Measurements from ENCODE around the gene RGS7BP.

Gene RGS7BP

DNA sequence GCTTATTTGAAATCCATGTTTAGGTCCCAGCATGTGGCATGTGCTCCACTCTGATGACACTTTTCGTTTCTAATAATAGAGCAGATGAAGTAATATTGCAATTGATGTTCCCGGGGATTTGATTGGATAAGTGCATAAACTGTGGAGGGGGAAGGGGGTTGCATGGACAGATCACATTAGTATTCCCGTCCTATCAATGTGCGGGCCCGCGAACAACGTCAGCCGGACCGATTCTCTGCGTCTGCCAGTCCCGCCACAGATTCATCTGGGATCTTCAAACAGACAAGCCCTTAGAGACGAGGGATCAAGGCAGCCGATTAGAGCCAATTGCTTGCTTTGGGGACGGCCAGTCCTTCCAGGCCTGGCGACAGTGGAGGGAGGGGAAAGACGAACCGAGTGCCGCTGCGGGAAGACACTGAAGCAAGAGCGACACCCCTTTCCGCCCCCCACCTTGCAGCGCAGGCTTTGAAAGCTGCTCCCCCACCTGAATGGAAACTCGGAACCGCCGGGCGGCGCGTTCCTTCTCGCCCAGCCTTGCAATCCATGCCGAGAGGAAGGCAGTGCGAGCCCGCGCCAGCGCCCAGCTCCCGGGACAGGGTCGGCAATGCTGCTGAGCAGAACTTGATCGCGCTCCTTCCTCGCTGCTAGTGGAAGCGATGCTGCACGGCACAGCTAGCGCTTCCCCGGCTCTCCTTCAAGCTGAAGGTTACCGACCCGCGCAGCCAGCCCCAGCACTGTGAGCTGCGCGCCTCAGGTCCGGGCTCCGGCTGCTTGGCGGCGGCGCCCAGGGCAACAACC is at the start of gene RGS7BP:
Gene RGS7BP, plus strand, starts transcription at position 247 of the 798 bp plus-strand sequence. CDS start 610 bp downstream, outside the sequence.
- peak; percentile 17 for DNase-seq (ENCODE audit: low read depth, low spot score)

DNA sequence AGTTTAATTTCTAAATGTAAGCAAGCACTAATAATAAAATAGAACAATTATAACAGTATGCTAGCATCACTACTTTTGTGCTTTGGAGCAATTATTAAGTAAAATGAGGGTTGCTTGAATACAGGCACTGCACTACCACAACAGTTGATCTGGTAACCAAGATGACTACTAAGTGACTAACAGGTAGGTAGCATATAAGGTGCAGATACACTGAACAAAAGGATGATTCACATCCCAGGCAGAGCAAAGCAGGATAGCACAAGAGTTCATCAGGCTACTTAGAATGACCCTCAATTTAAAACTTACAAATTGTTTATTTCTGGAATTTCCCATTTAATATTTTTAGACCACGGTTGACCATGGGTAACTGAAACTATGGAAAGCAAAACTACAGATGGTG is 48.0 kb upstream of the RGS7BP start:
- no peak for DNase-seq (ENCODE audit: low read depth, low spot score)

DNA sequence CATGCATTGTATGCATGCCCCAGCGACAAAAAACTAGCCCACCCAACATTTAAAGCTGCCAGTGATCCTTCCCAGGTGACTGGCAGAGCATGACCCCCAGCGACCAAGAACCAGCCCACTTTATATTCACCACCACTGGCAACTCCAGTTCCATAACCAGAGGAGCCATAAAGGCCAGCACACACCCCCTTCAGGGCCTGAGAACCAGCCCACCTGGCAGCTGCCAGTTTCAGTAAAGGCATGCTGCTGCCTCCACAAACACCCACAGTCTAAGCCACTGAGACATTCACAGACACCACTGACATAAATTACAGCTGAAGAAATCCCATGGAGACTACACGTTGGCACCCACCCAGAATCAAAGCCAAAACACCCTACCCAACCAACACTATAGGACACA is 46.9 kb upstream of the RGS7BP start:
- DNase-seq (ENCODE audit: low read depth, low spot score): no peak

DNA sequence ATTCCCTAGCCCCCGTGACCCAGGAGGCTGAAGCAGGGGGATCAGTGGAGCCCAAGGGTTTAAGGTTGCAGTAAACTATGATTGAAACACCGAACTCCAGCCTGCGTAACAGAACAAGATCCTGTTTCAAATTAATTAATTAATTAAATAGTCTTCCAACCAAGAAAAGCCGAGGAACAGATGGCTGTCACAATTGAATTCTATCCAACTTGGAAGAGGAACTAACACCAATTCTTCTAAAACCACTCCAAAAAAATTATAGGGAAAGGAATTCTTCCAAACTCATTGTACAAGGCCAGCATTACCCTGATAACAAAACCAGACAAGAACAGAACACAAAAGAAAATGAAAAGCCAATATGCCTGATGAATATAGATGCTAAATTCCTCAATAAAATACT is 43.4 kb upstream of the RGS7BP start:
- no peak for DNase-seq (ENCODE audit: low read depth, low spot score)

DNA sequence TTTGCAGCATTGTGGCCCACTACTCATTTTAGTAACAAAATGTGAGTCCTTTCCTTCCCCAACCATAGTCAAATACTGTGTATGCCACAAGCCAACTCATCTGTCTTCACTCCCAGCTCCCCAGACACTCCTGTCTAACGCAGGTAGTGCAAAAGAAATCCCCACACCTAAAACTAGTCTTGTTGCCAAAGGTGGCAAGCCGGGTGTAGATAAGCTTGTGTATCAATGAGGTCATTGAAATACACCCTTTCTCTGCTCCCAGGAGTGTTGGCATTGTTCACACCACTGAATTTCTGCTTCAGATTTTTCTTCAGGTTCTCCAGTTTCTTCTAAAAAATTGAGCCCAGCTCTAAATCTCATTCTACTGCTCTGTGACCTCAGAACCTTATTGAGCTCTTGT is 19.7 kb upstream of the RGS7BP start:
- no peak for DNase-seq (ENCODE audit: low read depth, low spot score)

DNA sequence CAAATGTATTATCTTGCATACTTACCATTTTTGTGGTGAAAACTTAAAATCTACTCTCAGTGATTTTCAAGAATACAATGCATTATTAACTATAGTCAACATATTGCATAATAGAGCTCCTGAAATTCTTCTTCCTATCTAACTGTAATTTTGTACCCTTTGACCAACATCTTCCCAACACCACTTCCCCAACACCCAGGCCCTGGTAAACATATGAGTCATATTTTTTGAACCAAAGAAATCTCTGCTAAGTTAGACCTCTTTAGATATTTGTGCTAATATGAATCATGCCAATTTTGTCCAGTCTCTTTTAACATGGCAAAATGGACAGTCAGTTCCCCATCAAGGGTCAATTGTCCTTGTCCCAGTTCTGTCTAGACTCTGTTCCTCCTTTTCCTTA is 18.5 kb upstream of the RGS7BP start:
- DNase-seq (ENCODE audit: low read depth, low spot score): no peak

DNA sequence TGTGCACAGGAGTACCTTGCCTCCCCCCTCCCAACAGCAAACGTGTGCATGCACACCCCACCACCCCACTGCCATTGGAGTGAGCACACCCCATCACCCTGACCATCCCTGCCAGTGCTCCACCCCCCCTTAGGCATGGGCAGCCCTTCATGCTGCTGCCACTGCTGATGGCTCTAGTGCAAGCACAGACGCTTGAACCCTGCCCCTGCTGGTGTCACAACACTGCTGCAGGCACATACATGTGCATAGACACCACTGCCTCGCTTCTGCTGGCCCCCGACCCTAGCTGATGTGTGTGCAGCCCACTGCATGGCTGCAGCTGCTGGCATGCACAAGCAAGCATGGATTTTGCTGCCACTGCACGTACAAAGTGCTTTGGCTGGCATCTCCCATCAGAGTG is 16.0 kb upstream of the RGS7BP start:
- no peak for DNase-seq (ENCODE audit: low read depth, low spot score)

DNA sequence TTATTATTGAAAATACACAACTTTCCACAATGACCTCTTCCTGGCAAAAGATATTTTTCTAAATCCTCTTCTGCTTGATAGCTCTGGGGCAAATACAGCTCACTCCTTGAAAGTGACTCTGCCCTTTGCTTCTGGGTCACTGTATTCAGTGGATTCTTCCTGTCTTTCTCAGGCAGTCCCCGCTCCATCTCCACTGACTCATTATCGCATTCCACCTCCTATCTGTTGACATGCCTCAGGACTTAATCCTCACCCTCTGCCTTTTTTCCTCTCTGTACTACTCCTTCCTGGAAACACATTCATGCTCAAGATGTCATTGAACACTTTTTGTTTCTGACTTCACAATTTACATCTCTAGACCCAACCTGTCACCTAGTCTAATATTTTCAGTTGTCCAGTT is 8.4 kb upstream of the RGS7BP start:
- no peak for DNase-seq (ENCODE audit: low read depth, low spot score)

DNA sequence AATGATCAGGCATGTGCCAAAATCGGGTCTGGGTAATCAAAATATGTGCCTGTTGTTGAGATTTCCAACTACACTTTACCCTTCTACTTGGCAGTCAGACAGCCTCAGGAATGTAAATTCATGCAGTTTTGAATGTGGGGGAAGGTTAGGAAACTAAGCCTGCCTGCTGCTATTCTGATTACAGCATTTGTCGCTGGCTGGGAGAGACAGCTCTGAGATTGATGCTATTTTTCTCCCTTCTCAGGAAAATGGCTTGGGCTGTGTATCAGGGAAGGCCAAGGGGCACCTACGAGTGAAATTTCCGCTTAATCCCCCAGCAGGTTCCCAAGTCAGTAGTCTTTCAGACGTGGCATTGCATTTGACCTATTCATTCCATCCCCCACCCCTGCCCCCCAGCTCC is 3.6 kb upstream of the RGS7BP start:
- DNase-seq (ENCODE audit: low read depth, low spot score): no peak

DNA sequence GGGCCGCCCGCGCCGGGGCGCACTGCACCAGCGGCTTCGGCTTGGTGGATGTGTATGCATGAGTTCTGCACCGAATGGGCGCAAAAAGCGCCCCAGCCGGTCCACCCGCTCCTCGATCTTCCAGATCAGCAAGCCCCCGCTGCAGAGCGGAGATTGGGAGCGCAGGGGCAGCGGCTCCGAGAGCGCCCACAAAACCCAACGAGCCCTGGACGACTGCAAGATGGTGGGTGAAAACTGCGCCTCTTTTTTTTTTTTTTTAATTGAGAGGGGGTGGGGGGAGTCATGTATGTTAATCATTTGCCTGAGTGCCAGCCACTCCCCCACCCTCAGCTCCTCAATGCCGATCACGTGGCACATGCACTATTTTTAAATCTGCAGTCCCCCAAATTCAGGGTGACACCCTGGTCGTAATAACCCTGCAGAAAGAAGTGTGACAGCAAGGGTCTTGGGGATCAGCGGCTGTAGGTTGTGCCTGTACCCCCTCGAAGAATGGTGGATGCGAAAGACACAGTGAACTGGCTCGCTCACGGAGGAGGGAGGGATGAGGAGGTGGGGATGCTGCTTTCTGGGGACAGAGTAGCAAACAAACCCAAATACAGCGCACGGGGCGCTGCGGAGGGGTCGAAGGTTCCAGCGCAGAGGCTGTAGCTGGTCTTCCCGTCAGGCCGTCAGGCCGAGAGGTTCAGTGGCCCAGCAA is 900 bp downstream of the RGS7BP start:
- no peak for DNase-seq (ENCODE audit: low read depth, low spot score)

DNA sequence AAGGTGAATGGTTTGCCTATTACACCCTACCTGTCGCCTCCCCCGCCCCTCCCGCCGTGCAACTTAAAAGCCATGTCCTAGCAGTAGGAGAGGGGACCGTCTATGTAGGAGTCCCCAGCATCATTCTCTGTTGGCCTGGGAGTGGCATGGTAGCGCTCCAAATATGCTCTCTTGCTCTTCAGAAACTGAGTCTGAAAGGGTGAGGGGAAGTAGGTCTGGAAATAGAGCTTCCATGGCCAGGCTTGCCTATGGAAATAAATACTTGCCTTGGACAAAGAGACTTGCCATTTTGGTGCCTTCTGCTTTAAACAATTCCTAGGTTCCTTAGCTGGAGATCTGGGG is 1.4 kb downstream of the RGS7BP start:
- no peak for DNase-seq (ENCODE audit: low read depth, low spot score)

DNA sequence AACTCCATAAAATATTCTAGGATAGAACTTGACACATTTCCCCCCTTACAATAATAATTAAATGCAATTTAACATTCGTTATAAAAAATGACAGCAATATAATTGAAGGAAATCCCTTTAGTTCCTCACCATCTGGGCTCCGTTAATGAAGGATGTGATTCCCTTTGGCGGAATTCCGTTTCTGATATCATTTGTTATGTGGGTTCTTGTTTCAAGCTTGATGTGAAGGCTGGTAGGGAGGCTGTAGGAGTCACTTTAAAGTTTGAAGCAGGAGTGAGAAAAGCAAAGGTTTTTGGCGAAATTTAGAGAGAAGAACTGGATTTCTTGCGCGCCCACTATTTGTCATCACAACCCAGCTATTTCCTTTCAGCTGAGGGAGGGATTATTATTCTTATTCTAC is 4.0 kb downstream of the RGS7BP start:
- DNase-seq (ENCODE audit: low read depth, low spot score): no peak

DNA sequence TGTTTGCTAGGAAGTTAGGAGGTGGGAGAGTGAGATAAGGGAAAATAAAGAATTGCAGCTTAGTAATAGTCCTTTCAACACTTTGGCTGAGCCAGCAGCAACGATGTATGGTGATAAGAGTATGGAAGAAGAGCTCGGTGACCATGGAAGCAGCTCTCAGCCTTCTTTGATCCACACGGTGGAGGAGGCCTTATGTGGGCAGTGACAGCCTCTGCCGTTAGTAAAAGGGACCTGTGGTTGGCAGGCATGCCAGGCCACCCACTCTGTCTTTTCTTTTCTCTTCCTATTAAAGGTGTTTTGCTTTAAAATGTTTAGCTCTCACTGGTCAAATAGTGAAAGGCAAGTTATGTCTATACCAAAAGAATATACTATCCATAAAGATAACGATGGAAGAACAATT is 7.7 kb downstream of the RGS7BP start:
- no peak for DNase-seq (ENCODE audit: low read depth, low spot score)

DNA sequence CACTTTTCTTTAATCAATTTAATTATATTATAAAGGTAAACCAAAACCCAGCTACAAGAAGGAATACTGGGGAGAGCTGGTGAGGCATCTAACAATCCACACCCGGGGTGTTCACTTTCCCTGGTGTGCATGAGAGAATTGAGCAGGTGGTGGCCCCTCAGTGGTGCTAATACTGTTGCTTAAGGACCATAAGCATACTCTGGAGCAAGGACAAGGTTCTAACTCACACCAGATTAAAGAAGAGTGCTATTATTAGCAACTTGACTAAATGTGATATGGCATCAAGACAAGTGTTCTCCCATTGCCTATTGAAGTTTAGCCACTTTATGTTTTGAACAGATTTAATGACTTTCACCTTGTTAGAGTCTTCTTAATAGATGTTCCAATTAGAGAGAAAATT is 8.8 kb downstream of the RGS7BP start:
- DNase-seq (ENCODE audit: low read depth, low spot score): no peak

DNA sequence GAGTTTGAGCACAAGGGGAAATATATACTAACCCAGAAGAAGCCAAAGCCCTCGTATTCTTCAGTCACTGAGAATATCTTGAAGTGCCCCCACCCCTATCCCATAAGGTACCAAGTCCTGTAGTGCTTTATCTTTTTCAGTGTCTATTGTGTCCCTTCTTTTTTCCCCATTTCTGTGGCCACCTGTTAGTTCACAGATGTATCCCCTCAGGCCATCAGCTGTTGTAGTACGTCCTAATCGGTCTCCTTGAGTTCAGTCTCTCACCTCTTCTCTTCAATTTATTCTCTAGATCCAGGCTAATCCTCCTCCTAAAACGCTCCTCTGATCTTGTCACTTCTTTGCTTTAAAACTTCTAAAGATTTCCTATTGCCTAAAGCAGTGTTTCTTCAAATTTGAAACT is 10.4 kb downstream of the RGS7BP start:
- DNase-seq (ENCODE audit: low read depth, low spot score): no peak

DNA sequence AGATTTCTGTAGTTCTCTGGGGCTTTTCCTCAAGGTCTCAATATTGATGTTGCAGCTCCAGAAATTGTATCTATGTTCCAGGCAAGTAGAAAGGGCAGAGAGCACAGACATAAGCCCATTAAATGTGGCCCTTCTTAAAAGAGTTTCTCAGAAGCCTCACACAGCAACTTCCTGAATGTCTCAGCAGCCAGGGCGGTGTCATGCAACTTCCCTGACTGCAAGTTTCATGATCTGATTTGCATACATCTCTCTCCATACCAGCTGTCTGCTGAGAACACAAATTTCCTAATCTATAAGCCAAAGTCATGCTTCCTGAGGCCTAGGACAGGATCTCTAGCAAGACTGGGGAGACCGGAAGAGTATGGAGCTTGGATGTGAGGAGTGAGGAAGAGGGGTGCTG is 13.0 kb downstream of the RGS7BP start:
- DNase-seq (ENCODE audit: low read depth, low spot score): no peak

DNA sequence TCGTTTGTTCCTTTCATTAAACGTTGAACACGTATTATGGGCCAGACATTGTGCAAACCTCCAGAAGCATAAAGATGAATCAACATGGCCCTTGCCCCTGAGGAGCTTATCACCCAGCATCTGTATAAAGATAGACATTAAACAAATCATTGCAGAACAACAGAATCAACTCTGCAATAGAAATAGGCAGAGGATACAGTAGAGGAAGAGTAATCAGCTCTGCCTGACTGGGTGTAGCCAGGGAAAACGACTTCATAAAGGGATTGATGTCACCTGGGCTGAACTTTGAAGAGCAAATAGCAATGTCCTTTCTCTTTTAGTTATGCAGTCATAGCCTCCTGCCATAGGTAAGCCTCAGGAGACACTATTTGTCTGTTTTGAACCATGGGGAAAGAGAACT is 13.4 kb downstream of the RGS7BP start:
- DNase-seq (ENCODE audit: low read depth, low spot score): no peak

DNA sequence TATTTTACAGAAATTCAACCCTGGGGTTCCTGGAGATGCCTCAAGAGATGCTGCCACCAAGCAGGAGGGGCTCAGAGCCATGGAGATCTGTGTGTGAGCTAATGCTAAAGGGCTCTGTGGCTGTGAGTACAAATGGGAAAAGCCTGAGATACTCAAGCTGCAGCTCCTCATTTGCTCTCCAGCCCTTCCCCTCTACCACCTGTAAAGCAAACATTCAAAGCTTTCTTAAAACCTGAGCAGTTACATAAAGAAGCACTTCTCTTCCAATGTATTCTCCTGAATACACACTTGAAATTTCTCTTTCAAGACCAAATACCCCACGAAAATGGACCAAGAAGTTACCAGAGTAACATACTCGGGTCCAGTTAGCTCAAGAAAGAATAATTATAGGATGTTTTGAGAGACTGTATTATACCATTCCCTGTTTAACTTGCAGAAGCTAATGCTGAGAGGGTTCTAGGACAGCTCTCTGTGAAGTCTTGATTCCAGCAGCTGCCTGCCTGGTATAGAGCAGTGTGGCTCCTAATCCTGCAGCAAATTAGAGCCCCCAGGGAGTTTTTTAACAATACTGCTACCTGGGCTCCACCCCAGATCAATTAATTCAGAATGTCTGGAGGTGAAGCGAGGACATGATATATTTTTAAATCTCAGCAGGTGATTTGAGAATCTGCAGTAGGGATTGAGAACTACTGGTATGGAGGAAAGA is 21.1 kb downstream of the RGS7BP start:
- no peak for DNase-seq (ENCODE audit: low read depth, low spot score)

DNA sequence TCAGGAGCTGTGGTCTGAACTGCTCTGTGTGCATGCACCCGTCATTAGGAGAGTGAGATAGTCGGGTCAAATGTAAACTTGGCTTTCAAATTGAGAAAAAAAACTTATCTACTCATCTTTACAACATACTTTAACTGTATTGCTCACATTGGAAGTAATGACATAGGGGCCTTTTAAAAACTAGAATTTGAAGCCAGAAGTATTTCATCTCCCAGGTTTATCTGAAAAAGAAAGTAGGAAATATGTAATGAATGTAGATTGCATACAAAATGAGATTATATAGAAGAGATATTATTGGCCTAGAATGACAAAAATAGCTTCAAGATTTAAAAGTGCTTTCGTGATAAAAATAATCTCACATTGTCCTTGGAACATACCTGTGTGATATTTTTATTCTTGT is 24.3 kb downstream of the RGS7BP start:
- no peak for DNase-seq (ENCODE audit: low read depth, low spot score)

DNA sequence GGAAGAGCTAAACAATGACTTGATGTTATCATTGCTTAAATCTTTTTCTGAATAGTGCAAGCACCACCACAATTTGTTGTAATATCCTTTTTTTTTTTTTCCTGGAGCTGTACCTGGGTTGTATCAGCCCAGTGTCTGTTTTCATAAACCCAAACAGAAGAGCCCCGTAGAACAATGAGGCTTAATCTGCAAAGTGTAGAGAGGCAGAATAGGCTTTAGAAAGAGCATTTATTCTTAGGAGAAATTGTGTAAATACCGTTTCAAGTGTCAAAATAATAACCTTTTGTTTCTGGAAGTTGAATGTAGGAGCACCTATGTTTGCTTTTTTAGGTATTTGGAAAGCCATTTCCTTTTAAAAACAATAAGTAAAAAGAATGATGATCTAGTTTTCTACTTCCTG is 26.4 kb downstream of the RGS7BP start:
- DNase-seq (ENCODE audit: low read depth, low spot score): no peak

DNA sequence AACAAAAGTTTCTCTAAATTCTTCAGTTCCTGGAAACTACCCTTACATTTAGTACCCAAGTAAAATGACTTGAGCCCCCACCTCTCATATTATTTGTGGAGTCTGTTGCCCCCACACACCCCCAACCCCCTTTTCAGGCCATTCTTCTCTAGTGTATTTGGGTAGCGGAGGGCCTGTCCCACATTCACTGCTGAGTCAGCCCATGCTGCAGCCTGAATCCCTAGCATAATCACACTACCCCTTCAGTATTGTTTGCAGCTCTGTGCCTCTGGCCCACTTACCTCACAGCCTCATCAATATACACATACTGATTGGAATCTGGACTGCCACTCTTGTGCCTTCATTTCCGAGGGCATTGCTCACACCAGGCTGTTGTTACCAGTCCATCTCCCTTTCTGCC is 26.8 kb downstream of the RGS7BP start:
- no peak for DNase-seq (ENCODE audit: low read depth, low spot score)

DNA sequence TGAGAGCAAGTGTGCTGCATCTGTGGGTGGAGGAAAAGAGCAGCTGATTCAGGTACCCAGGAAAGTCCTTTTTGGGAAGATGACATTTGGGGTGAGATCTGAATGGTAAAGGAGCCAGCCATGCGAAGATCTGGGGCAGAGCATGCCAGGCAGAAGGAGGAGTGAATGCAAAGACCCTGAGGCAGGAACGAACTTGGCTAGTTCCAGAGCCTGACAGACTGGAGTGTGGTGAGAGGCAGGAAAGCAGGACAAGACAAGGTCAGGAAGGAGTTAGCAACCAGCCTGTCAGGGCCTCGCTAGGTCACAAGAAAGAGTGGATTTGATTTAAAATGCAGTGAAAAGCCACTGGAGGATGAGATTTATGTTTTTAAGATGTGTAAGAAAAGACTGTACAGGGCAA is 28.2 kb downstream of the RGS7BP start:
- no peak for DNase-seq (ENCODE audit: low read depth, low spot score)

DNA sequence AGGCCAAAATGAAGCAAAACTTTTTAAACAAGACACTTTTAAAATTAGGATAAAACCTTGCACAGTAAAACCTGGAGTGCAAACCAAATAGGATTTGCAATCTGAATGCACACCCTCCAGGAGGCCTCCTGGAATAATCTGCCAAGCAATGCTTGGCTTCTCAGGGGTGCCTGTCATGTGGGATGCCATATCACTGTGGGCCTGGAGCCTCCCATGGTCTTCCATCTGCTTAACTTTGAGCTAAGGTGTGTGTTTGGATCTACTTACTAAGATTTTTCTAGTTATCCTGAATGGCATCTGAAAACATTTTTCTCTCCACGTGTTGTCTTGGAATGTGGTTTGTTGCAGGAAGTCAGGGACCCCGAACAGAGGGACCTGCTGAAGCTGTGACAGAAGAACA is 52.1 kb downstream of the RGS7BP start:
- no peak for DNase-seq (ENCODE audit: low read depth, low spot score)
